ENCODE measurements around the gene PRKCE. TPM values are rescaled to one million over a fixed set of nuclear protein-coding genes. Genes with fewer than 3 reads are reported as not detected.

Gene PRKCE
- total RNA-seq, 1 experiment from 2014 or later: 14.0 TPM

GRCh38 chr2:45647356-45647755 lies 4.1 kb upstream of the PRKCE start:
- ChIA-PET CTCF (interaction anchor here (0.6 to 0.7 kb wide), 2 partner anchors 288 to 1174 kb away, joined by 3 to 5 read pairs; no protein-coding TSS in a partner anchor), POLR2A (no interaction called here)
- Histone ChIP-seq H3K4me3 (ENCODE audit: low read depth in 2 of 2, low read length in 2 of 2) (no peak overlapping the region), H3K27me3 (ENCODE audit: control insufficient read depth, insufficient read depth, low read length) (no peaks in the 10 kb centered on the region), H3K36me3 (ENCODE audit: control insufficient read depth, insufficient read depth, low read length) (no peaks in the 10 kb centered on the region; the same call in 1 of the 2 replicates), H3K27ac (ENCODE audit: low read length) (no peak overlapping the region), H3K9me3 (ENCODE audit: control insufficient read depth, insufficient read depth, low read depth, low read length) (no peaks in the 10 kb centered on the region), H3K4me1 (ENCODE audit: control insufficient read depth, insufficient read depth, low read length) (peaks cover 3% of the 10 kb centered on the region; the same call in 1 of the 2 replicates)
- in situ Hi-C loops (cut with HindIII; ENCODE audit: low pct_unique_long_range_greater_than_20kb, low sequenced_read_pairs): no loop called here
- intact Hi-C loops (cut with micrococcal nuclease; ENCODE audit: unreplicated experiment): no loop called here
- DNase-seq (ENCODE audit: low read depth, low spot score): no peak
- BruUV-seq (replicated peaks): no TSS peak
- TF ChIP-seq CTCF (IDR thresholded peaks at IDR 0.05) (no peak), POLR2AphosphoS5 (IDR thresholded peaks at IDR 0.05; ENCODE audit: low read depth, low read length) (no peak), SIN3A (IDR thresholded peaks at IDR 0.05; ENCODE audit: borderline replicate concordance, insufficient read depth, low read depth, low read length) (no peak), REST (IDR thresholded peaks at IDR 0.05; ENCODE audit: insufficient read depth in 1 of 2, low read depth in 2 of 2, low read length in 1 of 2) (no peak), TCF7L2 (IDR thresholded peaks at IDR 0.05; ENCODE audit: low read depth, low read length) (no peak)
- ATAC-seq: no peak

- POLR2A ChIA-PET: no interaction called here
- no TSS peak for BruUV-seq (replicated peaks)
- Histone ChIP-seq H3K27ac (ENCODE audit: low read length) (no peak overlapping the region), H3K9me3 (ENCODE audit: control insufficient read depth, insufficient read depth, low read depth, low read length) (no peaks in the 10 kb centered on the region), H3K36me3 (ENCODE audit: control insufficient read depth, insufficient read depth, low read length) (no peaks in the 10 kb centered on the region; the same call in 1 of the 2 replicates), H3K4me1 (ENCODE audit: control insufficient read depth, insufficient read depth, low read length) (peaks cover 6% of the 10 kb centered on the region; the same call in 1 of the 2 replicates), H3K27me3 (ENCODE audit: control insufficient read depth, insufficient read depth, low read length) (no peaks in the 10 kb centered on the region), H3K4me3 (ENCODE audit: low read depth in 2 of 2, low read length in 2 of 2) (no peak overlapping the region)
- TF ChIP-seq CTCF (IDR thresholded peaks at IDR 0.05) (no peak), SIN3A (IDR thresholded peaks at IDR 0.05; ENCODE audit: borderline replicate concordance, insufficient read depth, low read depth, low read length) (no peak)
- DNase-seq (ENCODE audit: low read depth, low spot score) (no peak), ATAC-seq (no peak)
- in situ Hi-C loops (cut with HindIII; ENCODE audit: low pct_unique_long_range_greater_than_20kb, low sequenced_read_pairs) (no loop called here), intact Hi-C loops (cut with micrococcal nuclease; ENCODE audit: unreplicated experiment) (no loop called here)
- CTCF ChIA-PET: interaction anchor here (0.6 kb wide), 1 partner anchor 287 kb away, joined by 5 read pairs; no protein-coding TSS in a partner anchor
These were observed 3.4 kb upstream of the PRKCE start for GRCh38 chr2:45647986-45648520.
